ENCODE results near the gene PCDHGB6.
"Not testable (repeated sequence)": the region's sequence is repeated elsewhere in the genome, so short reads cannot be mapped to it uniquely, and the experiment has no call there.

- not testable (repeated sequence) for TF ChIP-seq CTCF, POLR2AphosphoS5, POLR2A (IDR thresholded peaks at IDR 0.05)
Measured at GRCh38 chr5:141432726-141433125, 24.9 kb downstream of the PCDHGB6 start.
